Hippocampal formation (tissue), 2 donors: ENCODE measurements around the gene OR4D2.
"Not testable (repeated sequence)": the region's sequence is repeated elsewhere in the genome, so short reads cannot be mapped to it uniquely, and the experiment has no call there.

Experiments
- DNase-seq, 2 donors: peaks; one replicate each; lab custom pipeline; 2025; lab: John Stamatoyannopoulos, UW

Gene OR4D2

DNA sequence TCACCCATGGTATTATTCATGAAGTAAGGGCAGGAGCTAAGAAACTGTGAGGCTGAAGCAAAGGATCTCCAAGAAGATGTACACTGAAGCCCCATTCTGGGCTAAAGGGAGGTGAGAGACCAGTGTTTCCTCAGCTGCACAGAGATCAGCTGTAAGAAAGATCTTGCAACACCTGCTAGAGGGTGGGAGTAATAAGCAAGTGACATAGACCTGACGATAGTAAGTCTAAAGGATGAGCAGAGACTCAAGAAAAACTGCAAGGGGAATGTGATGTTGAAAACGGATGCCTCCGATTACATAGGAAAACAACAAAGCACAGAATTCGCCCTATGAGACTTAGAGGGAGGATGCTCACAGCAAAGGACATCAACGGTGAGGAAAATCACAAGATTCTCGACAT is at the start of gene OR4D2:
Gene OR4D2, plus strand, starts transcription at position 301 of the 400 bp plus-strand sequence. CDS start 2,674 bp downstream, outside the sequence.
- DNase-seq = no peak

DNA sequence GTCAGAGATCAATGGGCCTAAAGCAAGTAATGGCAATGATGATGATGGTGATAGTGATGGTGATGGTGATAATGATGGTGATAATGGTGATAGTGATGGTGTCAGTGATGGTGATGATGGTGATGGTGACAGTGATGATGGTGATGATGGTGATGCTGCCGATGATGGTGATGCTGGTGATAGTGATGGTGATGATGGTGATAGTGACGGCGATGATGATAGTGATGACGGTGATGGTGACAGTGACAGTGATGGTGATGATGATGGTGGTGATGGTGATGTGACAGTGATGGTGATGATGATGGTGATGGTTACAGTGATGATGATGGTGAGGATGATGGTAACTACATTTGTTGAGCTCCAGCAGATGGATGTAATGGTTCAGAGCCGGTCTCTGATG is 49.4 kb upstream of the OR4D2 start:
- no peak for DNase-seq

DNA sequence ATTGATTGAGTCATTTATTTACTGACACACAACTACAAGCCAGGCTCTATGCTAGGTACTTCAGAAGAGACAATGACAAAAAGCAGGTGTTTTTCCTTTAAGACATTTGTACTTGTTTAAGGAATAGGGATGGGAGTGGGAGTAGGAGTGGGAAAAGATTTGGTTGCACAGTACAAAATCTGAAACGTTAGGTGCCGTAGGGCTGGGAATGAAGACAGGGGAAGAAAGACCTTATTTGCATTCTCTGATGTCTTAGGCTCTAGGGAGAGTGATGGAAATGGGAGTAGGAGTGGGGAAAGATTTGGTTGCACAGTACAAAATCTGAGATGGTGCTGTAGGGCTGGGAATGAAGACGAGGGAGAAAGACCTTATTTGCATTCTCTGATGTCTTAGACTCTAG is 47.3 kb upstream of the OR4D2 start:
- no peak for DNase-seq

GRCh38 chr17:58120195-58120822 is 46.5 kb upstream of the OR4D2 start:
- no peak for DNase-seq

GRCh38 chr17:58121925-58122324 is 44.9 kb upstream of the OR4D2 start:
- DNase-seq = no peak

DNA sequence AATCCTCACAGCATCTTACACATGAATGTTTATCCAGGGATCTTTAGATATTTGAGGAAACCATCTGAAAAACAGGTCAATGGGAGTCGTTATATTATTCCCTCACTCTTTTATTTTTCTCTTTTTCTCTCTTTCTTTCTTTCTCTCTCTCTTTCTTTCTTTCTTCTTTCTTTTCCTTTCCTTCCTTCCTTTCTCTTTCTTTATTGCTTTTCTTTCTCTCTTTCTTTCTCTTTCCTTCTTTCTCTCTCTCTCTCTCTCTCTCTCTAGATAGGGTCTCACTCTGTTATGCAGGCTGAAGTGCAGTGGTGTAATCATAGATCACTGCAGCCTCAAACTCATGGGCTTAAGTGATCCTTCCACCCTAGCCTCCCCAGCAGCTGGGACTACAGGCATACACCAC is 38.9 kb upstream of the OR4D2 start:
- no peak for DNase-seq

DNA sequence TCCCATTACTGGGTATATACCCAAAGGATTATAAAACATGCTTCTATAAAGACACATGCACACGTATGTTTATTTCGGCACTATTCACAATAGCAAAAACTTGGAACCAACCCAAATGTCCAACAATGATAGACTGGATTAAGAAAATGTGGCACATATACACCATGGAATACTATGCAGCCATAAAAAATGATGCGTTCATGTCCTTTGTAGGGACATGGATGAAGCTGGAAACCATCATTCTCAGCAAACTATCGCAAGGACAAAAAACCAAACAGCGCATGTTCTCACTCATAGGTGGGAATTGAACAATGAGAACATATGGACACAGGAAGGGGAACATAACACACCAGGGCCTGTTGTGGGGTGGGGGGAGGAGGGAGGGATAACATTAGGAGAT is 34.1 kb upstream of the OR4D2 start:
- DNase-seq = not testable (repeated sequence)

DNA sequence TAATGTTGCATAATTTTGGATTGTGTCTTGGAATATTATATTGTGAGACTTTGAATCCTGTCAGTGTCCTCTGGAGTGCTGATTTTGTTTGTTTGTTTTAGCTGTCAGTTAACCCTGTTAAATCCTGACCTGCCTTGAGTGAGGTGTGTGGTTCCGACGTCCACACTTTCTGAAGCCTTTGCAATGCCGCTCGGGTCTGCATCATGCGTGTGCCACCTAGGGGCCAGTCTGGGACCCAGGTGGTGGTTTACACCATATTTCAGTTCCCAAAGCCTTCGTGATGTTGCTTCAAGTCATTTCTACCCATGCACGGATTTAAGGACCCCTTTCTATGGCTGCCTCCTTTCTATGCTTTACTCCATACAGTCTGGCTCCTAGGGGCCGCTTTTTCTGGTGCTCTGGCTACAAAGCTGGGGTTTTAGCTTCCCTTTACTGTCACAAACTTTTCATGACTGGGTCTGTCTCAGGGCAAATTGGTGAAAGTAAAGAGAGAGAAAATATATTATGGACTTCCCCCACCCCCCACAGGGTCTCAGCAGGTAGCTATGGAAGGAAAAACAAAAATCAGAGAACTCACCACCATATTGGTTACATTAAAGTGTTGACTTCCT is 30.0 kb upstream of the OR4D2 start:
- no peak for DNase-seq

DNA sequence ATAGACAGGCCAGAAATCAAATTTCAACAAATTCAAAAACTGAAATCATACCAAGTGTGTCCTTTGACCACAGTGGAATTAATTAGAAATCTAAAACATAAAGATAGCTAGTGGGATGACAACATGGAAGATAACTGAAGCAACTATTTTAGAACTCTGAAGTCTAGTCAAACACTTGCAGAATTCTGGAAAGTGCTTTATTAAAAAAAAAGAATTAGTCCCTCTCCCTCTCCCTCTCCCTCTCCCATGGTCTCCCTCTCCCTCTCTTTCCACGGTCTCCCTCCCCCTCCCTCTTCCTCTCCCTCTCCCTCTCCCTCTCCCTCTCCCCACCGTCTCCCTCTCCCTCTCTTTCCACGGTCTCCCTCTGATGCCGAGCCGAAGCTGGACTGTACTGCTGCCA is 25.3 kb upstream of the OR4D2 start:
- no peak for DNase-seq

GRCh38 chr17:58143335-58143734 is 23.4 kb upstream of the OR4D2 start:
- not testable (repeated sequence) for DNase-seq

DNA sequence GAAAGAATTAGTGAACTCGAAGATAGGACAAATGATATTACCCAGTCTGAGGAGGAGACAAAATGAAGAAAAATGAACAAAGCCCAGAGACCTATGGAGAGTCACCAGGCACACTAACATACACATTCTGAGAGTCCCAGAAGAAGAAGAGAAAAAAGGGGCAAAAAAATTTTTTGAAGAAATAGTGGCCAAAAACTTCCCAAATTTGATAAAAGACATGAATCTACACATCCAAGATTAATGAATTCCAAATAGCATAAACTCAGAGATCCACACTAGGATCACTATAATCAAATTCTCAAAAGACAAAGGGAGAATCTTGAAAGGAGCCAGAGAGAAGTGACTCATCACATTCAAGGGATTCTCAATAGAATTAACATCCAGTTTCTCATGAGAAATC is 22.0 kb upstream of the OR4D2 start:
- DNase-seq = no peak

DNA sequence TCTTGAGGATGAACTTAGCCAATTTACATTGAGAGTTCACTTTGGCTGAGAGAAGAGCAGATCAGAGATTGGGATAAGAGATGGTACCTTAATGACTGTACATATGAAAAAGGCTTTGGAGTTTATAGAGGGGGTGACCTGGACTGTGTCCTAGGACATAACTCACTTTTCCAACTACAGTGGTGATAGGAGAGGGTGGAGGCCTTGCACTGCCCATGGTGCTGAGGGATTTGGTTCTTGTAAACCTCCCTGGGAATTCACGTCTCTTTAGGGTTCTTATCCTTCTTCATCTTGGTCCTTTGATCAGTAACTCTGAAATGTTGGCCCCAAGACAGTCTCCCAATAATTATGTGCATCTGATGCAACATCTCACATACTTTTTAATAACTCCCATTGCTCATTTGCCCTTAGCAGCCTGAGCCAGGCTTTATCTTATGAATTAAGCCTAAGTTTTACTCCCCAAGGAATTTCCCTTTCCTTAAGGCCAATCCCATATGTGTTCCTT is 18.8 kb upstream of the OR4D2 start, which contains the start of gene OR4D1:
Gene OR4D1, plus strand, starts transcription at position 455 of the 505 bp plus-strand sequence. CDS start 6,770 bp downstream, outside the sequence.
- DNase-seq = no peak

- DNase-seq = no peak
These were observed 18.2 kb upstream of the OR4D2 start for GRCh38 chr17:58148609-58149008.

- DNase-seq = no peak
These were observed 16.4 kb upstream of the OR4D2 start for GRCh38 chr17:58150394-58150793.

- no peak for DNase-seq
These were observed 13.7 kb upstream of the OR4D2 start for GRCh38 chr17:58153046-58153445.

DNA sequence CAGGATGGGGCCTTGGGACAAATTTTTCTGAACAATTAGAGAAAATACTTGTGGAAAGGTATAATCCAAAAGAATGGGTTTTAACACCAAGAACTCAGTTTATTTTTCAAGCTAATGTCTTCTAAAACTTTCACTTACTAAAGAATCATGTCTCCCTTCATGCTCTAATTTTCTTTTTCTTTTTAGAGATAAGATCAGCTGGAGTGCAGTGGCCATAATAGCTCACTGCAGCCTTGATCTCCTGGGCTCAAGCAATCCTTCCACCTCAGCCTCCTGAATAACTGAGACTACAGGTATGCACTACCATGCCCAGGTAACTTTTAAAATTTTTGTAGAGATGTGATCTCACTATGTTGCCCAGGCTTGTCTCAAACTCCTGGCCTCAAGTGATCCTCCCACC is 13.1 kb upstream of the OR4D2 start:
- no peak for DNase-seq

DNA sequence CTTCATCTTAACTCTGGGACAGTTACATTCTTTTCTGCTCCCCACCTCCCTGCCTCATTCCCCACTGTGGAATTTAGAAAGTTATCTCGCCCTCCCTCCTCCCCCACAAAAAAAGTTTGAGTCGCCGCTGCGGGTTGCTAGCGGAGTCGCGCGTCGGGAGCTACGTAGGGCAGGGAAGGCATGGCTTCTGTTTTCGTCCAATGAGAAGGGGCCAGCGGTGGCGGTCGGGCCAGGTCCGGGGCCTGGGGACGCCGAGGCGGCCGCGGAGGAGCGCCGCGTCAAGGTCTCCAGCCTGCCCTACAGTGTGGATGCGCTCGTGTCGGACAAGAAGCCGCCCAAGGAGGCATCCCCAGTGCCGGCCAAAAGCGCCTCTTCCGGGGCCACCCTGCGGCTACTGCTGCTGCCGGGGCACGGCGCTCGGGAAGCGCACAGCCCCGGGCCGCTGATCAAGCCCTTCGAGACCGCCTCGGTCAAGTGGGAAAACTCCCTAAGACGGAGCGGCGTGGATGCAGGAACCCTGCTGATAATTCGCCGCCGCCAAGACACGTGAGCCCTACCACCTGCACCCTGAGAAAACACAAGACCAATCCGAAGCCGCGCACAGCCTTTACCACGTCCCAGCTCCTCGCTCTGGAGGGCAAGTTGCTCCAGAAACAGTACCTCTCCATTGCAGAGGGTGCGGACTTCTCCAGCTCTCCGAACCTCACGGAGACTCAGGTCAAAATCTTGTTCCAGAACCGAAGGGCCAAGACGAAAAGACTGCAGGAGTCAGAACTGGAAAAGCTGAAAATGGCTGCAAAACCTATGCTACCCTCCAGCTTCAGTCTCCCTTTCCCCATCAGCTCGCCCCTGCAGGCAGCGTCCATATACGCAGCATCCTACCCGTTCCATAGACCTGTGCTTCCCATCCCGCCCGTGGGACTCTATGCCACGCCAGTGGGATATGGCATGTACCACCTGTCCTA is 9.7 kb upstream of the OR4D2 start:
- no peak for DNase-seq

GRCh38 chr17:58158181-58158580 is 8.6 kb upstream of the OR4D2 start:
- no peak for DNase-seq

GRCh38 chr17:58161566-58161965 is 5.2 kb upstream of the OR4D2 start:
- DNase-seq = no peak

- no peak for DNase-seq
These were observed 801 bp upstream of the OR4D2 start for GRCh38 chr17:58165981-58166380.

DNA sequence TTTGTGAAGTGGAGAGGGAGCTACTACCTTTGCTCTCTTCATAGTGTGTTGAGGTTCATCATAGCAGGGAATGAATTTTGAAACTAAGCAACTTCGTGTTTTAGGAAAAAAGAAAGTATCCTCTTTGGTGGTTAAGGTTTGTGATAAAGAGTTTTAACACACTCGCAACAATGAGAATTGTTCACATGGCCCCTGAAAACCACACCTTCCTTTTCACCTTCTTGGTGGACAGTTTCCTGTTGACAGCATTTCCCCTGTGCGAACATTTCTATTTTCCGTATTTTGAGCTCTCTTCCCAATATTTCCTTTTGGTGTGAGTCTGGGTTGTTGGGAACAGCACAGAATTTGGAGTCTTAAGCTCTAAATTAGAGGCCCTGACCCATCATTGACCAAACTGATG is 3.8 kb downstream of the OR4D2 start:
- no peak for DNase-seq

GRCh38 chr17:58172369-58173071 is 5.7 kb downstream of the OR4D2 start:
- no peak for DNase-seq
